COLO829 (cell line): ENCODE measurements around the gene NHERF2.
"Not testable (repeated sequence)": the region's sequence is repeated elsewhere in the genome, so short reads cannot be mapped to it uniquely, and the experiment has no call there.

ENCODE experiments used
- DNase-seq: peaks from one replicate; pipeline ENCODE4 v3.0.0; 2012; ENCODE audit warnings: low spot score

The NHERF2 gene

GRCh38 chr16:2028146-2028545, 1.4 kb downstream of the NHERF2 start:
- no peak for DNase-seq

GRCh38 chr16:2028620-2029220, 2.0 kb downstream of the NHERF2 start:
- DNase-seq: no peak

GRCh38 chr16:2029350-2029749, 2.6 kb downstream of the NHERF2 start:
- no peak for DNase-seq

- DNase-seq: no peak
These were observed 3.3 kb downstream of the NHERF2 start for GRCh38 chr16:2030036-2030435.

- DNase-seq: no peak
These were observed 4.4 kb downstream of the NHERF2 start for GRCh38 chr16:2031081-2031577.

GRCh38 chr16:2032285-2033056, 5.8 kb downstream of the NHERF2 start:
- DNase-seq: no peak

GRCh38 chr16:2033057-2033908, 6.6 kb downstream of the NHERF2 start:
- DNase-seq: no peak

- DNase-seq: not testable (repeated sequence)
These were observed 7.4 kb downstream of the NHERF2 start for GRCh38 chr16:2033909-2034695.

GRCh38 chr16:2034696-2035430, 8.2 kb downstream of the NHERF2 start:
- no peak for DNase-seq

GRCh38 chr16:2035431-2036199, 8.9 kb downstream of the NHERF2 start:
- DNase-seq: no peak

- DNase-seq: no peak
These were observed 9.7 kb downstream of the NHERF2 start for GRCh38 chr16:2036200-2036966.

- no peak for DNase-seq
These were observed 10.4 kb downstream of the NHERF2 start for GRCh38 chr16:2037115-2037514.

- no peak for DNase-seq
These were observed 11.1 kb downstream of the NHERF2 start for GRCh38 chr16:2037647-2038381.

GRCh38 chr16:2038382-2039231, 11.9 kb downstream of the NHERF2 start:
- DNase-seq: no peak

- DNase-seq: no peak
These were observed 12.8 kb downstream of the NHERF2 start for GRCh38 chr16:2039274-2040031.

- no peak for DNase-seq
These were observed 13.5 kb downstream of the NHERF2 start for GRCh38 chr16:2040041-2040786.
